22Rv1 (cell line): Measurements from ENCODE around the gene ACBD3.

Experiments used
- ZFX ChIP-seq: fragments of 450-650 bp; IDR thresholded peaks from 2 replicates; pipeline ENCODE4 v1.6.1; 2017; ENCODE audit warnings: antibody characterized with exemption, borderline replicate concordance
- TF ChIP-seq, protein P1 (sequence below): fragments of 450-650 bp; IDR thresholded peaks from 2 replicates; pipeline ENCODE4 v1.5.1; 2017; ENCODE audit warnings: mild to moderate bottlenecking

DNA sequence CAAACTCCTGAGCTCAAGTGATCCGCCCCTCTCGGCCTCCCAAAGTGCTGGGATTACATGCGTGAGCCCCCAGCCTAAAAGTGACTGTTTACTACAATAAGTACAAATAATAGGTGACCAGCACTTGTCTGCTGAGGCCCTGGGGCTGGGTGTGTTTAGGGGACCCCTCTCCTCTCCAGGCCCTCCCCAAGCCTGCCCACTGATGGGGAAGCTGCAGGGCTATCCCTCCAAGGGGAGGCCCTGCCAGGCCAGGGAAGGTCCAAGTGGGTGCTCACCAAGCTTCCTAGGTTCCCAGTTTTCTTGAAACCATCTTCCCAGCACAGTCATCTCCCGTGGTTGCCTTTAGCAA lies 63.4 kb downstream of the ACBD3 start:
- TF ChIP-seq, protein P1, sequence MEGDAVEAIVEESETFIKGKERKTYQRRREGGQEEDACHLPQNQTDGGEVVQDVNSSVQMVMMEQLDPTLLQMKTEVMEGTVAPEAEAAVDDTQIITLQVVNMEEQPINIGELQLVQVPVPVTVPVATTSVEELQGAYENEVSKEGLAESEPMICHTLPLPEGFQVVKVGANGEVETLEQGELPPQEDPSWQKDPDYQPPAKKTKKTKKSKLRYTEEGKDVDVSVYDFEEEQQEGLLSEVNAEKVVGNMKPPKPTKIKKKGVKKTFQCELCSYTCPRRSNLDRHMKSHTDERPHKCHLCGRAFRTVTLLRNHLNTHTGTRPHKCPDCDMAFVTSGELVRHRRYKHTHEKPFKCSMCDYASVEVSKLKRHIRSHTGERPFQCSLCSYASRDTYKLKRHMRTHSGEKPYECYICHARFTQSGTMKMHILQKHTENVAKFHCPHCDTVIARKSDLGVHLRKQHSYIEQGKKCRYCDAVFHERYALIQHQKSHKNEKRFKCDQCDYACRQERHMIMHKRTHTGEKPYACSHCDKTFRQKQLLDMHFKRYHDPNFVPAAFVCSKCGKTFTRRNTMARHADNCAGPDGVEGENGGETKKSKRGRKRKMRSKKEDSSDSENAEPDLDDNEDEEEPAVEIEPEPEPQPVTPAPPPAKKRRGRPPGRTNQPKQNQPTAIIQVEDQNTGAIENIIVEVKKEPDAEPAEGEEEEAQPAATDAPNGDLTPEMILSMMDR = no peak
- TF ChIP-seq ZFX = no peak
